Stimulated activated CD4-positive, alpha-beta T cell treated with anti-CD3 and anti-CD28 coated beads, Interleukin-2, amount 100 ng/mL, for 24 hours (primary cell): ENCODE measurements around the gene FASTKD1.
"Not testable (repeated sequence)": the region's sequence is repeated elsewhere in the genome, so short reads cannot be mapped to it uniquely, and the experiment has no call there.

Source experiments
- DNase-seq, 2 donors: peaks; one replicate each; pipeline ENCODE4 v3.0.0-alpha.2; 2020

Gene FASTKD1

GRCh38 chr2:169573160-169573973 is at the start of gene FASTKD1:
FASTKD1 (minus strand) TSS chr2:169573865; CDS start chr2:169572029, 1,836 bp downstream.
- peak; percentile 89 to 90 for DNase-seq

GRCh38 chr2:169623235-169623634 is 49.6 kb upstream of the FASTKD1 start:
- DNase-seq: no peak

GRCh38 chr2:169620509-169620908 is 46.8 kb upstream of the FASTKD1 start:
- DNase-seq: no peak

DNA sequence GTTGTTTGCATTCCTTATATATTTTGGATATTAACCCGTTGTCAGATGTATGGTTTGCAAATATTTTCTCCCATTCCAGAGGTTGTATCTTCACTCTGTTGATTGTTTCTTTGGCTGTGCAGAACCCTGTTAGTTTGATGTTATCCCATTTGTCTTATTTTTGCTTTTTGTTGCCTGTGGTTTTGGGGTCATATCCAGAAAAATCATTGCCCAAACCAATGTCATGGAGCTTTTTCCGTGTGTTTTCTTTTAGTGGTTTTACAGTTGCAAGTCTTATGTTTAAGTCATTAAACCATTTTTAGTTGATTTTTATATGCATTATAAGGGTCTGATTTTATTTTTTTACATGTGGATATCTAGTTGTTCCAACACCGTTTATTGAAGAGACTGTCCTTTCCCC is 46.3 kb upstream of the FASTKD1 start:
- no peak for DNase-seq

DNA sequence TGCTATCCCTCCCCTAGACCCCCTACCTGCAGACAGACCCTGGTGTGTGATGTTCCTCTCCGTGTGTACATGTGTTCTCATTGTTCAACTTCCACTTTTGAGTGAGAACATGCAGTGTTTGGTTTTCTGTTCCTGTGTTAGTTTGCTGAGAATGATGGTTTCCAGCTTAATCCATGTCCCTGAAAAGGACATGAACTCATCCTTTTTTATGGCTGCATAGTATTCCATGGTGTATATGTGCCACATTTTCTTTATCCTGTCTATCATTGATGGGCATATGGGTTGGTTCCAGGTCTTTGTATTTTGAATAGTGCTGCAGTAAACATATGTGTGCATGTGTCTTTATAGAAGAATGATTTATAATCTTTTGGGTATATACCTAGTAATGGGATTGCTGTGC is 42.3 kb upstream of the FASTKD1 start:
- DNase-seq: not testable (repeated sequence)

DNA sequence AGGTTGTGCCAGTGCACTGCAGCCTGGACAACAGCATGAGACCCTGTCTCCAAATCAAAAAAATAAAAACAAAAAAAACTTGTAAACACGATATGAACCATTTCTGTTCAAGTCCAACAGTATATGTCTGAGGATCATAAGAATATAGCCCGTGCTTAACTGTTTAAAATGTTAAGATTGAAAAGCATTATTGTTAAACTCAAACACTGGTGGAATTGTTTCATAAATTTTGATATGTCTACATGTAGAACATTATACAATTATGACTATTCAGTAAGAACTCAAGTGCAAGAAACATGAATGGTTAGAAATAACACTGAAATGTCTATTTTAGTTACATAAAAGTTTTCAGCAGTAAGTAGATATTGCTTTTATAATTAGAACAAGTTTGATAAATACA is 40.2 kb upstream of the FASTKD1 start:
- DNase-seq: no peak

DNA sequence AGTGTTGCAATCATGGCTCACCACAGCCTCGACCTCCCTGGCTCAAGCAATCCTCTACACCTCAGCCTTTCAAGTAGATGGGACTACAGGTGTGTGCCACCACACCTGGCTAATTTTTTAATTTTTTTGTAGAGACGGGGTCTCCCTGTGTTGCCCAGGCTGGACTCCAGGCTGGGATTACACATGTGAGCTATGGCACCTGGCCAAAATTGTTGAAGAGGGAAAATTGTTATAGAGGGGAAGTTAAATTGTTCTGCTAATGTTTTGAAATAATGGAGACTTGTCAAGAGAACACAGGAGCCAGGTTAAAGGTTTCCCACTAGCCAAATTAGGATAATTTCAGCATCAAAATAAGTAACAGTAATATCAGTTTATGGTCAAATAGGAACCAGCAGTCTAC is 35.6 kb upstream of the FASTKD1 start:
- no peak for DNase-seq

GRCh38 chr2:169599568-169599967 is 25.9 kb upstream of the FASTKD1 start:
- no peak for DNase-seq

DNA sequence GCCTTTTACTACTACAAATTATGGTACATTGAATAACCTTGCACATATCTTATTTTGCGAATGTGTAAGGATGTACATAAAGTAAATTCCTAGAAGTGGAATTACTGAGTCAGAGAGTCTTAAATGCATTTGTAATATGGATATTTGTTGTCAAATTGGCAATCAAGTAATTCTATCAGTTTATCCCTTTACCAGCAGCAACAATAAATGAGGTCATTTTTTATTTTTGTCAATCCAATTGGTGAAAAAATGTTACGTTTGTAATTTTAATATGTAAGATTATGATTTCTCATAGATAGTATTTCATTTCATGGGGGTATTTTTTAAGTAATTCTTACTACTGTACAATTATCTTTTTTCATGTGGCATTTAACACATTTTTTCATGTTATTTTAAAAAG is 25.3 kb upstream of the FASTKD1 start:
- DNase-seq: no peak

- not testable (repeated sequence) for DNase-seq
These were observed 22.9 kb upstream of the FASTKD1 start for GRCh38 chr2:169596546-169596945.

DNA sequence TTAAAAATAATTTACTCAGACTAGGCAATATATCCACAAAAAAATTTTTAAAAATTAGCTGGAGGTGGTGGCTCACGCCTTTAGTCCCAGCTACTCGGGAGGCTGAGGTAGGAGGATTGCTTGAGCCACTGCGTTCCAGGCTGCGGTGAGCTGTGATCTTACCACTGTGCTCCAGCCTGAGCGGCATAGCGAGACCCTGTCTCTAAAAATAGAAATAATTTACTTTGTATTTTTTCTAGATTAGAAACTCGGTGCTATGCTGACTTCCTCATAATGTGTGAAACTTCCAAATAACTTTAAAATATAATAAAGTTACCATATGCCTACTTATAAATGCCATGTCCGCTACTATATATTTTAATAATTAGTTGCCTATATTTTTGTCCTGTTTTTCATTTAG is 17.1 kb upstream of the FASTKD1 start:
- DNase-seq: no peak

- DNase-seq: no peak
These were observed 12.0 kb upstream of the FASTKD1 start for GRCh38 chr2:169585673-169586072.

- DNase-seq: peak; percentile 85 to 88
These were observed 10.6 kb upstream of the FASTKD1 start, which contains the start of gene PPIG for GRCh38 chr2:169584005-169584877. PPIG (plus strand) TSS chr2:169584351; CDS start chr2:169604042, 19,691 bp downstream.

DNA sequence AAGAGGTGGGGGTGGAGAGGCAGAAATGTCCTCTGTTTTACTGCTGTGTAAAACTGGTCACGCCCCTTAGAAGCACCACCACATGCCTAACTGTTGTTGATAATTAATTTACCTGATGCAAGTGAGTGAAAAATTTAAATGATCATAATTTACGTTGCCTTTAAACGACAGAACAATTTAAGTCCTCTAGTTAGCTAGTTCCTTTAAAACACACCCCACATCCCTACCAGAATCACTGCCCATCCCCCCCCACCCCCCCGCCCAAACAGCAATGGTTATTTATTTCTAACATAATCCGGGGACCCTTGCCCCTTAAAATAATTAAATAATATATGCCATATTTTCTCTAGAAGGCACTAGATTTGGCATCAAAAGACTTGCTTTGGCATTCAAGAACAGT is 9.9 kb upstream of the FASTKD1 start:
- DNase-seq: no peak

GRCh38 chr2:169582552-169583266 is 9.0 kb upstream of the FASTKD1 start:
- DNase-seq: not testable (repeated sequence)

GRCh38 chr2:169579044-169579443 is 5.4 kb upstream of the FASTKD1 start:
- no peak for DNase-seq

DNA sequence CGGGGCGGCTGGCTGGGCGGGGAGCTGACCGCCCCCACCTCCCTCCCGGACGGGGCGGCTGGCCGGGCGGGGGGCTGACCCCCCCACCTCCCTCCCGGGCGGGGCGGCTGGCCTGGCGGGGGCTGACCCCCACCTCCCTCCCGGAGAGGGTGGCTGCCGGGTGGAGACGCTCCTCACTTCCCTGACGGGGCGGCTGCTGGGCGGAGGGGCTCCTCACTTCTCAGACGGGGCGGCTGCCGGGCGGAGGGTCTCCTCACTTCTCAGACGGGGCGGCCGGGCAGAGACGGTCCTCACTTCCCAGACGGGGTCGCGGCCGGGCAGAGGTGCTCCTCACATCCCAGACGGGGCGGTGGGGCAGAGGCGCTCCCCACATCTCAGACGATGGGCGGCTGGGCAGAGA is 1.6 kb upstream of the FASTKD1 start:
- DNase-seq: not testable (repeated sequence)

- DNase-seq: not testable (repeated sequence)
These were observed 874 bp upstream of the FASTKD1 start for GRCh38 chr2:169574539-169574938.

DNA sequence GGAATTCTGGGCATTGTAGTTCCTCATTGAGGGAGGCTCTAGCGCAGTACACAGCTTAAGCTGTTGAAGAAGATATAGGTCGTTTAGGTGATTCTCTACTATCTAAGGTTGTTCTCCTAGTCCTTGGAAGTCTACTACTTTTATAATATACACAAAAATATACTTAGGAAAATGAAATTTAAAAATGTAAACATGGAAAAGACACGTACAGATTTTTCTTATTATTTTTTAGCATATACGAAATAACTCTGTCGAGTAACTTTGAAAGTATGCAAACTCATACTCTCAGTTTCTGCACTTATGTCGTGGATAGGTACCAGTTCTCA is 272 bp upstream of the FASTKD1 start:
- DNase-seq: no peak

GRCh38 chr2:169572821-169573159 is 875 bp downstream of the FASTKD1 start:
- DNase-seq: no peak

GRCh38 chr2:169572189-169572588 is 1.5 kb downstream of the FASTKD1 start:
- no peak for DNase-seq

- no peak for DNase-seq
These were observed 2.1 kb downstream of the FASTKD1 start for GRCh38 chr2:169571571-169571970.

GRCh38 chr2:169570752-169571151 is 2.9 kb downstream of the FASTKD1 start:
- not testable (repeated sequence) for DNase-seq
